ENCODE data around the gene SEC16B.

Gene SEC16B

GRCh38 chr1:177902266-177902665, 67.6 kb downstream of the SEC16B start:
- no peak for DNase-seq

GRCh38 chr1:177897998-177898654, 71.7 kb downstream of the SEC16B start:
- no peak for DNase-seq

DNA sequence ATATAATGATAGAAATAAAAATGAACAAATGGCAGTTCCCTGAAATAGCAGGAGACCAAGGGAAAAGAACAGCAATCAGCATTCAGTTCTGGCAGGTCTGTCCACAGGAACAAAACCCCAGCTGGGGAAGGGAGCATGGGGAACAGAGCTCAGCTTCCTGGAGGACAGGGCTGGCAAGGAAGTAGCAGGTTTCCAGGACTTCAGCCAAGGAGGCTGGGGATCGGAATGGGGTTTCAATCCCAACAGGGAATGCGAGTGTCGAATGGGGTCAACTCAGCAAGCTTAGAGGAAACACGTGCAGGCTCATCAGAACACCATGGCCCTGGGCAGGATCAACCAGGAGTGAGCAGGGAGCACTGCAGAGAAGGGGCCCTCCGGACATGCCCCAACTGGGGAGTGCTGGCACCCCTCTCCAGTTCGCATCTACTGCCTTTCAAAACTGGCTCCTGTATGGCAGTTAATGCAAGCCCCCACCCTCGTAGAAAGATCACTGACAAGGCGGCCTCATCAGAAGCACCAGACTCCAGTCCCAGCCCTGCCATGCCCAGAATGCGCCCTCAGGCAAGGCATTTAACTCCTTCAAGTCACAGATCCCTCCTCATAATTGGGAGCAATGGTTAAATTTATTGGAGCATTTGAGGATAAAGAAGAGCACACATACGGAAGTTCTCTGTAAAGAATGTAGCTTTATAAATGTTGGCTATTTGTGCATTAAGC, 72.4 kb downstream of the SEC16B start:
- no peak for DNase-seq

All from activated naive CD4-positive, alpha-beta T cell treated with Interleukin-2 at 50 U/mL for 16 hours (primary cell).